ENCODE measurements around the gene CHRM2.

DNA sequence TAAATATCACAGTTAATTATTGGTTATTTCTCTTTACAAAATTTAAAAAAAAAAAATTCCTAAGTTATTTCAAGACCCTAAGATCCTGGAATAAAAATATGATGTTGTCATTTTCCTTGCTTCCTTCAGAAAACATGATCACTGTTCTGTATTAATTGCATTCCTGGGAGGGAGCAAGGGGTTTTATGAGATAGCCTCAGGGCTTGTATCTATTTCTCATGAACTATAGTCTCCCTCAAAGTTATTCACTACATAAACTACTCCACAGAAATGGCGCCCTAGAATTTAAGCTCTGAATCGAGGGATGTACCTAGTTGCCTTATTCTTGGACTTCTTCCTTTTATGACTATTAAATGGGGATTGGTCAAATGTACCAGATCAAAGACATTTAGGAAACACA, 170.3 kb downstream of the CHRM2 start:
- TF ChIP-seq, protein P1, sequence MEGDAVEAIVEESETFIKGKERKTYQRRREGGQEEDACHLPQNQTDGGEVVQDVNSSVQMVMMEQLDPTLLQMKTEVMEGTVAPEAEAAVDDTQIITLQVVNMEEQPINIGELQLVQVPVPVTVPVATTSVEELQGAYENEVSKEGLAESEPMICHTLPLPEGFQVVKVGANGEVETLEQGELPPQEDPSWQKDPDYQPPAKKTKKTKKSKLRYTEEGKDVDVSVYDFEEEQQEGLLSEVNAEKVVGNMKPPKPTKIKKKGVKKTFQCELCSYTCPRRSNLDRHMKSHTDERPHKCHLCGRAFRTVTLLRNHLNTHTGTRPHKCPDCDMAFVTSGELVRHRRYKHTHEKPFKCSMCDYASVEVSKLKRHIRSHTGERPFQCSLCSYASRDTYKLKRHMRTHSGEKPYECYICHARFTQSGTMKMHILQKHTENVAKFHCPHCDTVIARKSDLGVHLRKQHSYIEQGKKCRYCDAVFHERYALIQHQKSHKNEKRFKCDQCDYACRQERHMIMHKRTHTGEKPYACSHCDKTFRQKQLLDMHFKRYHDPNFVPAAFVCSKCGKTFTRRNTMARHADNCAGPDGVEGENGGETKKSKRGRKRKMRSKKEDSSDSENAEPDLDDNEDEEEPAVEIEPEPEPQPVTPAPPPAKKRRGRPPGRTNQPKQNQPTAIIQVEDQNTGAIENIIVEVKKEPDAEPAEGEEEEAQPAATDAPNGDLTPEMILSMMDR (IDR thresholded peaks at IDR 0.05; ENCODE audit: insufficient read depth, low read length) = no peak
- TF ChIP-seq POLR2AphosphoS5 (IDR thresholded peaks at IDR 0.05; ENCODE audit: low read depth) (no peak), SPI1 (IDR thresholded peaks at IDR 0.05; ENCODE audit: borderline replicate concordance, low read depth) (no peak), GABPA (IDR thresholded peaks at IDR 0.05; ENCODE audit: low read depth) (no peak)

Measured in HL-60 (cell line).